Measurements from ENCODE around the gene TOP3A.

DNA sequence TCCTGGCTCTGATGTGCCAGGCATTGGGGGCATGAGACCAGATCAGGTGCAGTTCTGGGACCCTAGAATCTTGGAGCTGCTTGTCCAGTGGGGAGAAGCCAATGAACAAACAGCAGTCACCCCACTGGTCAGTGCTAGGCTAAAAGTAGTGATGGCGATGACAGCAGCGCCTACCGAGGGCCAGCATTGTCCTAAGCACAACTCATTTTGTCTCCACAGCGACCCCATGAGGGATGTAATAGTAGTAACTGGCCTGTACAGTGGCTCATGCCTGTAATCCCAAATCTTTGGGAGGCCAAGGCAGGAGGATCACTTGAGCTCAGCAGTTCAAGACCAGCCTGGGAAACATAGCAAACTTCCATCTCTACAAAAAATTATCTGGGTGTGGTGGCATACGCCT lies 6.5 kb upstream of the TOP3A start:
- TF ChIP-seq, protein P1, sequence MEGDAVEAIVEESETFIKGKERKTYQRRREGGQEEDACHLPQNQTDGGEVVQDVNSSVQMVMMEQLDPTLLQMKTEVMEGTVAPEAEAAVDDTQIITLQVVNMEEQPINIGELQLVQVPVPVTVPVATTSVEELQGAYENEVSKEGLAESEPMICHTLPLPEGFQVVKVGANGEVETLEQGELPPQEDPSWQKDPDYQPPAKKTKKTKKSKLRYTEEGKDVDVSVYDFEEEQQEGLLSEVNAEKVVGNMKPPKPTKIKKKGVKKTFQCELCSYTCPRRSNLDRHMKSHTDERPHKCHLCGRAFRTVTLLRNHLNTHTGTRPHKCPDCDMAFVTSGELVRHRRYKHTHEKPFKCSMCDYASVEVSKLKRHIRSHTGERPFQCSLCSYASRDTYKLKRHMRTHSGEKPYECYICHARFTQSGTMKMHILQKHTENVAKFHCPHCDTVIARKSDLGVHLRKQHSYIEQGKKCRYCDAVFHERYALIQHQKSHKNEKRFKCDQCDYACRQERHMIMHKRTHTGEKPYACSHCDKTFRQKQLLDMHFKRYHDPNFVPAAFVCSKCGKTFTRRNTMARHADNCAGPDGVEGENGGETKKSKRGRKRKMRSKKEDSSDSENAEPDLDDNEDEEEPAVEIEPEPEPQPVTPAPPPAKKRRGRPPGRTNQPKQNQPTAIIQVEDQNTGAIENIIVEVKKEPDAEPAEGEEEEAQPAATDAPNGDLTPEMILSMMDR (conservative IDR thresholded peaks at IDR 0.05), result no peak; the same call in 1 of the 2 replicates
- no peak for TF ChIP-seq EZH2 (IDR thresholded peaks at IDR 0.05; ENCODE audit: low read depth)

Measured in PC-9 (cell line).